Fibroblast of pulmonary artery (primary cell): ENCODE results near the gene NET1.
"Not testable (repeated sequence)": the region's sequence is repeated elsewhere in the genome, so short reads cannot be mapped to it uniquely, and the experiment has no call there.

Experiments
- DNase-seq: peaks from one replicate; pipeline ENCODE4 v3.0.0-alpha.2; 2010; ENCODE audit warnings: low read depth
- H3K4me3 ChIP-seq: replicated peaks from 2 replicates; pipeline ENCODE4 v1.5.1; 2011; ENCODE audit warnings: low read depth, mild to moderate bottlenecking, control low read depth, low read length, moderate library complexity
- CTCF ChIP-seq: IDR thresholded peaks from 2 replicates; pipeline ENCODE4 v1.5.1; 2011; ENCODE audit warnings: mild to moderate bottlenecking, control low read depth, low read length, inconsistent platforms; ENCODE audit errors: missing control alignments

Gene NET1

DNA sequence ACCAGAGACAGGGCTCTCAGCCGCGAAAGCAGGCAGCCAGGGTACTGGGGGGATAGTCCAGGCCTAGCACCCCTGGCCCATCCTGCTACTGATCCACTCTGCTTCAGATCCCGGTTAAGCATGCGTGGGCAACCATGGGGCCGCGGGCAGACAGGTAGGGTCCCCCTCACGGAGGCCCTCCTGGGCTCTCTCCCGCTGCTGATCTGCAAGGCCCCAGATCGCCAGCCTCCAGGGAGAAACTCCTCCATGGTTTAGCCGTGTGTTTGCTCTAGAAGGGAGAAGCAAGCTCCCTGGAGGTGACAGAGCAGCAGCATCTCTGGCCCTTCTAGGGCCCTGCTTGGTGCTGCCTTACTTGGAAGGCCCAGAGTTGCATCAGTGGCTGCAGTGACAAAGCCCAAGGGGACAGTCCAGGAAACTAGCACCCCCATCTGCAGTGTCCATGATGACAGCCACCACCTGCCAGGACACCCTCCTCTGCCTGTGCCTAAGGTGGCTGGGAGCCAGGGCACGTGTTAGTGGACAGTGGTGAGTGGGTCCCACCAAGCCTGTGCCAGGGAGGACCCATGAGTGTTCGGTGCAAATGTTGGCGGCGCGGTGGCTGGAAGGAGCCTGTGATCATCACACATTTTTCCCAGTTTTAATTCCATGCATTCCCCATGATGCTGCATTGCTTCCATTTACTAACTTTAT, 57.9 kb downstream of the NET1 start:
- no peak overlapping the region for H3K4me3 ChIP-seq
- no peak for TF ChIP-seq CTCF
- DNase-seq: no peak

- not testable (repeated sequence) for DNase-seq, H3K4me3 ChIP-seq
Measured at GRCh38 chr10:5474642-5475041, 62.3 kb downstream of the NET1 start.

DNA sequence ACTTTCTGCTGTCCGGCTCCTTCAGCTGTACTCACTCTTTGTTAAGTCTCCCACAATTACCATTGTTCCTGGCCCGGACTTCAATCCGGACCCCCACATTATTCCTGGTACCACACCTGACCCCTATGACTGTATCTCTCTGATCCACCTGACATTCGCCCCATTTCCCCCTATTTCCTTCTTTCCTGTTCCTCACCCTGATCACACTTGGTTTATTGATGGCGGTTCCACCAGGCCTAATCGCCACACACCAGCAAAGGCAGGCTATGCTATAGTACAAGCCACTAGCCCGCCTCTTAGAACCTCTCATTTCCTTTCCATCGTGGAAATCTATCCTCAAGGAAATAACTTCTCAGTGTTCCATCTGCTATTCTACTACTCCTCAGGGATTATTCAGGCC, 62.7 kb downstream of the NET1 start:
- DNase-seq, H3K4me3 ChIP-seq: not testable (repeated sequence)

DNA sequence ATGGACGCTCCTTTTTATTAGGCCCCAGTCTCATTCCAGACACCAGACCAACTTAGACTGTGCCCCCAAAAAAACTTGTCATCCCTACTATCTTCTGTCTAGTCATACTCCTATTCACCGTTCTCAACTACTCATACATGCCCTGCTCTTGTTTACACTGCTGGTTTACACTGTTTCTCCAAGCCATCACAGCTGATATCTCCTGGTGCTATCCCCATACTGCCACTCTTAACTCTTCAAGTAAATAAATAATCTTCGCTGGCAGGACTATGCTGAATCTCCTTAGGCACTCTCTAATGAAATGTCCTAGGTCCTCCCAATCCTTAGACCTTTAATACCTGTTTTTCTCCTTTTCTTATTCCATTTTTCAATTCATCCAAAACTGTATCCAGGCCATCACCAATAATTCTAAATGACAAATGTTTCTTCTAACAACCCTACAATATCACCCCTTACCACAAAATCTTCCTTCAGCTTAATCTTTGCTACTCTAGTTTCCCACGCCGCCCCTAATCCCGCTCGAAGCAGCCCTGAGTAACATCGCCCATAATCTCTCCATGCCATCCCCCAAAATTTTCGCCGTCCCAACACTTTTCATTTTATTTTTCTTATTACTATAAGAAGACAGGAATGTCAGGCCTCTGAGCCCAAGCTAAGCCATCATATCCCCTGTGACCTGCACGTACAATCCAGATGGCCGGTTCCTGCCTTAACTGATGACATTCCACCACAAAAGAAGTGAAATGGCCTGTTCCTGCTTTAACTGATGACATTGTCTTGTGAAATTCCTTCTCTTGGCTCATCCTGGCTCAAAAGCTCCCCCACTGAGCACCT, 63.8 kb downstream of the NET1 start:
- not testable (repeated sequence) for H3K4me3 ChIP-seq, DNase-seq

GRCh38 chr10:5476918-5477525, 64.7 kb downstream of the NET1 start:
- no peak for DNase-seq
- TF ChIP-seq CTCF: no peak
- no peak overlapping the region for H3K4me3 ChIP-seq

DNA sequence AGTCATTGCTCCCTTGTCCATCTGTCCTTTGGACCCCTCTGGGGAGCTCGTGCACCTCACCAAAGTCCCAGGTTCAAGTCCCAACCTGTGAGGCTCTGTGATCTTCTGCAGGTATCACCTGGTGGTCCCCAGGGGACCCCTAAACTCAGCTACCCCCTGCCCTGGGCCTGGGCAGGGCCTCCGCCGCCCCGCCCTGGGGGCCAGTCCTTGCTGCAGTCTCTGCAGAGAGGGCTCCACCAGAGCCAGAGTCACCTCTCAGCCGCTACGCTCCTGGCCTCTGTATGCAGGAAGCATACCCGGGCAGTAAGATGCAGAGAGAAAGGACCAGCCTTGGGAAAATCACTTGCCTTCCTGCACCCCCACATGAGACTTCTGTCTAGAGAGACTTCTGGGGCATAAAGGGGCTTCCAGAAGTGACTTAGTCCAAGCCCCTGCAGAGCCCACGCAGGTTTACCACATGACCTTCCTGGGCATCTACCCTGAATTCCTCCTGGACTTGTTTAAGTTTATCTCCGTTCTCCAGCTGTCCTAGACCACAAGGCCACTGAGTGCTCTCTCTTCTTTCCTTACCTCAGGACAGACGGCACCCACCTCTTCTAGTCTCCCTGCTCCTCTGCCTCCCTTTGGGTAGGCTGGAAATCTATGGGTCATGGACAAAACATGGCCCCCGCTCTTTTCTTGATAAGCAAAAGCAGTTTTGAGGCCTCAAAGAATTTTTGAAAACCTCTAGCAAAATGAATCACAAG, 65.8 kb downstream of the NET1 start:
- TF ChIP-seq CTCF: no peak
- H3K4me3 ChIP-seq: no peak overlapping the region

GRCh38 chr10:5478694-5479305, 66.4 kb downstream of the NET1 start:
- H3K4me3 ChIP-seq: no peak overlapping the region
- TF ChIP-seq CTCF: no peak
- DNase-seq: no peak

More for the DNA sequence above, 65.8 kb downstream of the NET1 start:
- no peak for DNase-seq

GRCh38 chr10:5479481-5480161, 67.3 kb downstream of the NET1 start:
- DNase-seq: no peak
- no peak overlapping the region for H3K4me3 ChIP-seq
- TF ChIP-seq CTCF: no peak
